ENCODE measurements around the gene PNMA8A.

PNMA8A gene

GRCh38 chr19:46428239-46429135, 42.9 kb downstream of the PNMA8A start, which contains the start of gene PNMA8C:
PNMA8C (minus strand) TSS chr19:46428936; CDS start chr19:46428359, 577 bp downstream.
- peak in 1 of 2 donors; percentile 39 for DNase-seq (ENCODE audit: low read depth in 2 of 2)

DNA sequence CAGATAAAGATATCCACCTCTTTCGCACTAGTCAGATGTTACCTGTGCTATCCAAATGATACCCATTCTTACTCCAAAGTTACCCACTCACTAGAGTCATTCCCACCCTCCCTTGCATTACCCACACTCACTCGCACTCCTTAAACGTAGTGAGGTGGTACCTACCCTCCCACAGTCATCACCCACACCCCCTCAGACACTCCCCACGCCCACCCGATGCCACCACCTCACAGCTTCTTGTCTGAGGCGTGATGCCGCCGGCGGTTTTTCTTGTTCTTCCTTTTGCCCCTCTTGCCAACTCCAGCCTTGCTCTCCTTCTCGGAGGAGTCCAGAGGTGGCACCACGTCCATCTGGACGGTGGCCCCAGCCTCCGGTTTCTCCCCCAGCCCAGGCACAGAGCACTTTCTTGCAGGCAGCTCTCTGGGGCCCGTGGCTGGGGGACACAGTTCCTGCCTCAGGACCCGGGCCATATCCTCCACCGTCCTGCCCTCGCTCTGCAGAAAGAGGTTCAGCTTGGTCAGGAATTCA, 43.8 kb downstream of the PNMA8A start:
- no peak for DNase-seq (ENCODE audit: low read depth in 2 of 2)

DNA sequence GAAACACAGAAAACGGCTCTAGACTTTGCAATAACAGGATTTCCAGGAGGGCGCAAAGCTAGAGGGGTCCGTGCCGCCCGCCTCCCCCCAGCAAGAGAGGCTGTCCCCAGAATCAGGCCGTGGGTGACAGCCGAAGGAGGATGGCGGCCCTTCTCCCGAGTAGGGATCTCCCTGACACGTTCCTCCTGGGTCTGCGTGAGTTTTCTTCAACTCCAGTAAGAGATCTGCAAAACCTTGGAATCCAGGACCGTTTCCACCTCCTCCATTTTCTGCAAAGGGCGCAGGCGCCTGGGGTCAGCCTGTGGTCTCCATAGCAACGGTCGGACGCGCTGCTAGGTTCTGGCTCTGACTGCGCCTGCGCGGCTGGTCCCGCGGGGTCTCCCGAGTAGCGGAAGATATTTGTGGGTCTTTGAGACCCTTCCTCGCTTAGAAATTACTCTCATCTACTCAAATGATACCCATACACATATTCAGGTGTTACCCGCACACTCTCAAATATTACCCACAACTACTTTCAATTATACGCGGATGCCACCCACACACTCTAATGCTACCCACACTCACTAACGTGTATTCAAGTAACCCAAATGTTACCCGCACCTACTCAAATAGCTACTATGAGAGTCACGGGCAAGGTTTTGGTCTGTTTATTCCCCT, 44.7 kb downstream of the PNMA8A start:
- DNase-seq (ENCODE audit: low read depth in 2 of 2) = peak in 1 of 2 donors; percentile 24

DNA sequence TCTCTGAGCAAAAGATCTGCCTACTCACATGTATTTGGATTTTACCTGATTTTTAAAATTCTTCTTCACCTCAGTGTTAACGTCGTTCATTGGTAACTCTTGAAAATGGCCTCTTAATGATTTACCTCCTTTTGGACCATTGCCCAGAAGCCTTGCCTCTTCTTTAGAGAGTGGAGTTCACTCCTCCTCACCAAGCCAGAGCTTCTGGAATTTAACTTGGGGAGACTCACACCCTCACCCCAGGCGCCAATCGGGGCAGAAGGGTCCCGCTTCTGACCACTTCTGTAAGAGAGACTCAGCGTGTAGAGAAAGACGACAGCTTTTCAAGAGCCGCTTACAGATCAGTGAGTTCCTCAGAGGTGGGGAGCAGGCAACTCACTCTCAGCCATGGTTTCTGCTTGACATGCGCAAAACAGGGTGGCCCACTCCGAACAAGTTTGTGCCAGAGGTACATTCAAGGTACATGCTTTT, 45.3 kb downstream of the PNMA8A start:
- no peak for DNase-seq (ENCODE audit: low read depth in 2 of 2)

- no peak for DNase-seq (ENCODE audit: low read depth in 2 of 2)
Observed at GRCh38 chr19:46423188-46423587, 48.2 kb downstream of the PNMA8A start.

- DNase-seq (ENCODE audit: low read depth in 2 of 2) = no peak
Observed at GRCh38 chr19:46422344-46422743, 49.0 kb downstream of the PNMA8A start.

GRCh38 chr19:46420056-46420455, 51.3 kb downstream of the PNMA8A start:
- no peak for DNase-seq (ENCODE audit: low read depth in 2 of 2)

All from stimulated activated CD4-positive, alpha-beta T cell treated with anti-CD3 and anti-CD28 coated beads, Interleukin-15, amount 100 ng/mL, for 48 hours (primary cell).